PC-3 (cell line): ENCODE measurements around the gene OR2C3.

Source experiments
- EZH2 ChIP-seq: fragments of 300-600 bp; sonication (generic); IDR thresholded peaks from one replicate; pipeline ENCODE4 v1.6.1; 2017; ENCODE audit warnings: antibody characterized with exemption, mild to moderate bottlenecking, low read length; ENCODE audit not compliant: unreplicated experiment
- EZH2phosphoT487 ChIP-seq: fragments of 300-600 bp; sonication (generic); IDR thresholded peaks from 2 replicates; pipeline ENCODE4 v1.6.1; 2018; ENCODE audit warnings: mild to moderate bottlenecking, antibody characterized with exemption, low read length, borderline replicate concordance

DNA sequence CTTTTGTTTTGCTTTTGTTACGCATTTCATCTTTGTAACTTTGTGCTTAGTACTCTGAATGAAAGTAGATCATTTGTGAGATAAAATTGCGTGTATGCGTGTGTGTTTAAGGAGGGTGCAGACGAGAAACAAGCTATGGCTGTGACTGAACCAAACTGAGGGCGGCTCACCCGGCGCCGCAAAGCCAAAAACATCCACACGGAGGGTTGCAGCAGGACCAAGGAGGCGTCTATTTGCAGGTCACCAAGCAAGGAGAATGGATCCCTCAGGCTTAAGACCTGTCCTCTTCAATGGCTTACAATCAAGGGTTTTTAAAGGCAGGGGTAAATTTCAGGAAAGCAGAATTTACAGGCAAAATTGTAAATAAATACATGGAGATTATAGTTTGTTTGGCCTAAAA, 25.5 kb upstream of the OR2C3 start:
- TF ChIP-seq EZH2 (no peak), EZH2phosphoT487 (no peak)
